Calu3 (cell line): ENCODE data around the gene CRIP2. TPM values are rescaled to one million over a fixed set of nuclear protein-coding genes. Genes with fewer than 3 reads are reported as not detected.

ENCODE experiments used
- BruUV-seq: library from RNA; stranded (reverse); fragments of 400-500 nt; replicated peaks from 2 replicates; lab custom pipeline; 2021; lab: Mats Ljungman, UMichigan
- CTCF ChIA-PET: fragments of 300-600 bp; sonication (Branson Sonifier 250); formaldehyde crosslinking; loops from one replicate; lab custom pipeline; 2022; ENCODE audit warnings: antibody characterized with exemption; lab: Charles Lee
- DNase-seq: peaks from one replicate; pipeline ENCODE4 v3.0.0; 2022
- H3K27ac Mint-ChIP-seq: one replicate; pipeline ENCODE4 v1.8.0; 2022; ENCODE audit warnings: mixed read lengths; ENCODE audit not compliant: unreplicated experiment
- H3K27me3 Mint-ChIP-seq: one replicate; pipeline ENCODE4 v1.8.0; 2022; ENCODE audit warnings: mixed read lengths; ENCODE audit not compliant: unreplicated experiment
- H3K36me3 Mint-ChIP-seq: one replicate; pipeline ENCODE4 v1.8.0; 2022; ENCODE audit warnings: mild to moderate bottlenecking, moderate library complexity, mixed read lengths; ENCODE audit not compliant: insufficient read depth, unreplicated experiment
- H3K4me1 Mint-ChIP-seq: one replicate; pipeline ENCODE4 v1.8.0; 2022; ENCODE audit warnings: mild to moderate bottlenecking, low read depth, mixed read lengths; ENCODE audit not compliant: unreplicated experiment
- H3K4me3 Mint-ChIP-seq: one replicate; pipeline ENCODE4 v1.8.0; 2022; ENCODE audit warnings: mild to moderate bottlenecking, low read depth, moderate library complexity, mixed read lengths; ENCODE audit not compliant: unreplicated experiment
- H3K9me3 Mint-ChIP-seq: one replicate; pipeline ENCODE4 v1.8.0; 2022; ENCODE audit warnings: low read depth, mixed read lengths; ENCODE audit not compliant: unreplicated experiment
- intact Hi-C: fragments of 100-400 bp; cut with micrococcal nuclease; formaldehyde crosslinking; loops from one replicate; pipeline ENCODE4 v1.10.0; 2022; ENCODE audit not compliant: unreplicated experiment
- total RNA-seq: library from RNA; stranded (reverse); gene quantifications from 2 replicates; pipeline ENCODE4 v1.2.3, GENCODE V29; 2022
- TF ChIP-seq, protein P1 (sequence below): fragments of 200-600 bp; IDR thresholded peaks from one replicate; pipeline ENCODE4 v1.8.0; 2022; ENCODE audit warnings: antibody characterized with exemption; ENCODE audit not compliant: unreplicated experiment

The CRIP2 gene
- total RNA-seq, 1 experiment from 2014 or later, result 70.1 TPM

DNA sequence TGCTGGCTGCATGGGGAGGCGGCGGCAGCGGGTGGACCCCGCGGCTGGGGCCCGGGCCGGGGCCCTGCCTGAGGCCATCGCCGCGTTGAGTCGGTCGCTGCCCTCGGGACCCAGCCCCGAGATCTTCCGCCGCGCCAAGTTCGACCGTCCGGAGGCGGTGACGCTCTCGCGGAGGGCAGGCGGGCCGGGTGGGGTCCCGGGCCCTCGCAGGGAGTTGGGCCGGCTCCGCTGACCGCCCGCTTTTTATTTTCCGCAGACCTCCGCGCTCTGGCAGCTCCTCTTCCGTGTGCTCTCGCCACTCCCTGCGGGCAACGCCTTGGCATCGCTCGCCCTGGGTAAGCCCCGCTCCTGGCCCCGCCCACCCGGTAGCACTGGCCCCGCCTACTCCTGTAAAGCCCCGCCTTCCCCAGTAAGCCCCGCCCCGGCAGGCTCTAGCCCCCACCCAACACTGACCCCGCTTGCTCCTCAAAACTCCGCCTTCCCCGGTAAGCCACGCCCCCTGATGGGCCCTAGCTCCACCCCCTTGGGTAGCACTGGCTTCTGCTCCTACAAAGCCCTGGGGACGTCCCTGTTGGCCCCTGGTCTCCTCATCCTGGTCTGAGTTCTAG lies 16.8 kb downstream of the CRIP2 start:
- H3K4me3 Mint-ChIP-seq, result peak overlapping the region; percentile 80
- intact Hi-C loops, result loop anchor here (2.0 kb wide), 1 partner anchor 121 kb away; no protein-coding TSS in a partner anchor
- H3K9me3 Mint-ChIP-seq, result no peaks in the 10 kb centered on the region
- peaks cover 9% of the 10 kb centered on the region for H3K4me1 Mint-ChIP-seq
- TF ChIP-seq, protein P1, sequence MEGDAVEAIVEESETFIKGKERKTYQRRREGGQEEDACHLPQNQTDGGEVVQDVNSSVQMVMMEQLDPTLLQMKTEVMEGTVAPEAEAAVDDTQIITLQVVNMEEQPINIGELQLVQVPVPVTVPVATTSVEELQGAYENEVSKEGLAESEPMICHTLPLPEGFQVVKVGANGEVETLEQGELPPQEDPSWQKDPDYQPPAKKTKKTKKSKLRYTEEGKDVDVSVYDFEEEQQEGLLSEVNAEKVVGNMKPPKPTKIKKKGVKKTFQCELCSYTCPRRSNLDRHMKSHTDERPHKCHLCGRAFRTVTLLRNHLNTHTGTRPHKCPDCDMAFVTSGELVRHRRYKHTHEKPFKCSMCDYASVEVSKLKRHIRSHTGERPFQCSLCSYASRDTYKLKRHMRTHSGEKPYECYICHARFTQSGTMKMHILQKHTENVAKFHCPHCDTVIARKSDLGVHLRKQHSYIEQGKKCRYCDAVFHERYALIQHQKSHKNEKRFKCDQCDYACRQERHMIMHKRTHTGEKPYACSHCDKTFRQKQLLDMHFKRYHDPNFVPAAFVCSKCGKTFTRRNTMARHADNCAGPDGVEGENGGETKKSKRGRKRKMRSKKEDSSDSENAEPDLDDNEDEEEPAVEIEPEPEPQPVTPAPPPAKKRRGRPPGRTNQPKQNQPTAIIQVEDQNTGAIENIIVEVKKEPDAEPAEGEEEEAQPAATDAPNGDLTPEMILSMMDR, result no peak
- DNase-seq, result peak; percentile 84
- peaks cover 30% of the 10 kb centered on the region for H3K36me3 Mint-ChIP-seq
- CTCF ChIA-PET, result interaction anchor here (0.6 to 3.6 kb wide), 3 partner anchors 11 to 290 kb away, joined by 3 to 43 read pairs (median 6); no protein-coding TSS in a partner anchor
- TSS peak; percentile 68 for BruUV-seq
- H3K27me3 Mint-ChIP-seq, result no peaks in the 10 kb centered on the region
- H3K27ac Mint-ChIP-seq, result peak overlapping the region; percentile 91

DNA sequence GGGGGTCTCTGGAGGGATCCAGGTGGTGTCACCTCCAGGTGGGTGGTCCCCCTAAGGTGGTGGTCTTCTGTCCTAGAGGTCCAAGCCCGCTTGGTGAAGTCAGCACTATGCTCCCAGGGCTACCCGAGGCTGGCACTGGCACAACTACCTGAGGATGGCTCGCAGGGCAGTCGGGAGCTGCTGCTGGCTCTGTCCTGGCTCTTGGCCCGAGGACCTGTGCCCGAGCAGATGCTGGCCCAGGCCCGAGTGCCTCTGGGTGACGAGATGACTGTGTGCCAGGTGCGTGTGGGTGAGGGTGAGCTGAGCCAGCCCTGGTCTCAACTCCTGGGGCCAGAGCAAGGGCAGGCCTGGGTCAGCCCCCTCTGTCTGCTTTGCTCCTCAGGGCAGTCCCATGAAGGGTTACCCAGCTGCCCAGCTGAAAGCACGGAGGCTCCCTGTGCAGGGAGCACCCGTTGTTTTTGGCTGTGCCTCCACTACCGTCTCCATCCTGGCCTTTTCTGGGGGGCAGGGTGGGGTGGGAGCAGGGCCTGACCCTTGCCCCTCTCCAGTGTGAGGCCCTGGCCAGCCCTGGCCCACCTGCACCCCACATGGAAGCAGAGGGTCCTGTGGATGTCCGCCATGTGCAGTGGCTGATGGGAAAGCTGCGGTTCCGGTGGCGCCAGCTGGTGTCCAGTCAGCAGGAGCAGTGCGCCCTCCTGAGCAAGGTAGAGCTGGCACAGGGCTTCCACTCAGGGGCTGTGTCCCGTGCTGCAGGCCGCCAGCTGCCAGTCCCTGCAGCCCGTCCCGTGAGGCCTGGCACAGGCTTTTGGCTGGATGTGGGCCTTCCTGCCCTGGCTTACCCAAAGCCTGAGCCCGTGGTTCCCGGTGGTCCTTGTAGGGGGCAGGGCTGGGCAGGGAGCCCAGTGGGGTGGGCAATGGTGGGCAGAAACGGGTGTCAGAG lies 17.7 kb downstream of the CRIP2 start:
- no peaks in the 10 kb centered on the region for H3K27me3 Mint-ChIP-seq
- H3K9me3 Mint-ChIP-seq, result no peaks in the 10 kb centered on the region
- intact Hi-C loops, result no loop called here
- BruUV-seq, result no TSS peak
- CTCF ChIA-PET, result interaction anchor here (0.6 to 3.6 kb wide), 2 partner anchors 11 to 19 kb away, joined by 6 to 43 read pairs; no protein-coding TSS in a partner anchor
- H3K27ac Mint-ChIP-seq, result peak overlapping the region; percentile 91
- H3K36me3 Mint-ChIP-seq, result peaks cover 35% of the 10 kb centered on the region
- TF ChIP-seq, protein P1, result no peak
- H3K4me1 Mint-ChIP-seq, result peaks cover 9% of the 10 kb centered on the region
- no peak for DNase-seq
- H3K4me3 Mint-ChIP-seq, result peak overlapping the region; percentile 80

- TF ChIP-seq, protein P1, result no peak
- H3K4me1 Mint-ChIP-seq, result peaks cover 9% of the 10 kb centered on the region
- H3K27ac Mint-ChIP-seq, result no peak overlapping the region
- no peak for DNase-seq
- peaks cover 41% of the 10 kb centered on the region for H3K36me3 Mint-ChIP-seq
- intact Hi-C loops, result no loop called here
- CTCF ChIA-PET, result no interaction called here
- BruUV-seq, result no TSS peak
- H3K27me3 Mint-ChIP-seq, result no peaks in the 10 kb centered on the region
- no peaks in the 10 kb centered on the region for H3K9me3 Mint-ChIP-seq
- H3K4me3 Mint-ChIP-seq, result no peak overlapping the region
These were observed 18.6 kb downstream of the CRIP2 start for GRCh38 chr14:105492971-105493871.
